IMR-90 (cell line): ENCODE measurements around the gene RPS6KA5.
"Not testable (repeated sequence)": the region's sequence is repeated elsewhere in the genome, so short reads cannot be mapped to it uniquely, and the experiment has no call there.

Source experiments
- MAFK ChIP-seq: IDR thresholded peaks from 2 replicates; pipeline ENCODE4 v1.6.1; 2012; ENCODE audit warnings: low read depth, low read length, improper control_type of control experiment
- MXI1 ChIP-seq: IDR thresholded peaks from 2 replicates; pipeline ENCODE4 v1.6.1; 2012; ENCODE audit warnings: low read depth, mild to moderate bottlenecking, low read length, moderate library complexity, borderline replicate concordance
- POLR2A ChIP-seq: IDR thresholded peaks from 2 replicates; pipeline ENCODE4 v1.6.1; 2012; ENCODE audit warnings: mild to moderate bottlenecking, low read depth, low read length
- TF ChIP-seq, protein P1 (sequence below): conservative IDR thresholded peaks from 2 replicates; pipeline ENCODE4 v1.5.1; 2012; ENCODE audit warnings: mild to moderate bottlenecking, low read depth, low read length, improper control_type of control experiment

DNA sequence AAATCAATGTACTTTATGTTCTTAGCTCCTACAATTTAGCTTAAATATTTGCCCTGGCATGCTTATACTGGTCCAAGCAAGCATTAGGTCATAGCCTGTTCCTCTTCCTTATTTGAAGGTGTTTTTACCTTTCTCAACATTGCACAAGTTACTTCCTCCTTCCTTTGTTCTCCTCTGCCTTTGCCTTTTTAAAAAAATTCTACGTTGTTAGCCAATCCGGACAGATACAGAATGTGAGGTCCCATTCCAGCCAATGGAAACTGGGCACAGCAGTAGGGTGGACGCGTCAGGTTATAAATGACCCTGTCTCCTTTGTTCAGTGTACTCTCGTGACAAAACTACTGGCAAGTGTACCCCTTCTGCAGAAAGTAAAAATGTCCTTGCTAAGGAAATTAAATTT lies 27.0 kb upstream of the RPS6KA5 start:
- TF ChIP-seq, protein P1, sequence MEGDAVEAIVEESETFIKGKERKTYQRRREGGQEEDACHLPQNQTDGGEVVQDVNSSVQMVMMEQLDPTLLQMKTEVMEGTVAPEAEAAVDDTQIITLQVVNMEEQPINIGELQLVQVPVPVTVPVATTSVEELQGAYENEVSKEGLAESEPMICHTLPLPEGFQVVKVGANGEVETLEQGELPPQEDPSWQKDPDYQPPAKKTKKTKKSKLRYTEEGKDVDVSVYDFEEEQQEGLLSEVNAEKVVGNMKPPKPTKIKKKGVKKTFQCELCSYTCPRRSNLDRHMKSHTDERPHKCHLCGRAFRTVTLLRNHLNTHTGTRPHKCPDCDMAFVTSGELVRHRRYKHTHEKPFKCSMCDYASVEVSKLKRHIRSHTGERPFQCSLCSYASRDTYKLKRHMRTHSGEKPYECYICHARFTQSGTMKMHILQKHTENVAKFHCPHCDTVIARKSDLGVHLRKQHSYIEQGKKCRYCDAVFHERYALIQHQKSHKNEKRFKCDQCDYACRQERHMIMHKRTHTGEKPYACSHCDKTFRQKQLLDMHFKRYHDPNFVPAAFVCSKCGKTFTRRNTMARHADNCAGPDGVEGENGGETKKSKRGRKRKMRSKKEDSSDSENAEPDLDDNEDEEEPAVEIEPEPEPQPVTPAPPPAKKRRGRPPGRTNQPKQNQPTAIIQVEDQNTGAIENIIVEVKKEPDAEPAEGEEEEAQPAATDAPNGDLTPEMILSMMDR: not testable (repeated sequence)
- TF ChIP-seq POLR2A, MAFK, MXI1: not testable (repeated sequence)
